NCI-H524 (cell line): ENCODE data around the gene VSTM4.
A peak's percentile ranks its signal among the peaks of the same experiment; 100 is the strongest.

Source experiments
- DNase-seq, 2 experiments: peaks; one replicate each; lab custom pipeline; 2025; lab: John Stamatoyannopoulos, UW

The VSTM4 gene

GRCh38 chr10:49007129-49007528 is 108.2 kb downstream of the VSTM4 start:
- no peak for DNase-seq

GRCh38 chr10:49005270-49005669 is 110.1 kb downstream of the VSTM4 start:
- no peak for DNase-seq

- DNase-seq = no peak
These were observed 113.3 kb downstream of the VSTM4 start for GRCh38 chr10:49001870-49002672.

- no peak for DNase-seq
These were observed 113.9 kb downstream of the VSTM4 start for GRCh38 chr10:49001402-49001801.

- no peak for DNase-seq
These were observed 114.6 kb downstream of the VSTM4 start for GRCh38 chr10:49000437-49001398.

- no peak for DNase-seq
These were observed 116.0 kb downstream of the VSTM4 start for GRCh38 chr10:48999346-48999745.

GRCh38 chr10:48996329-48996728 is 119.0 kb downstream of the VSTM4 start:
- no peak for DNase-seq

GRCh38 chr10:48993627-48994026 is 121.7 kb downstream of the VSTM4 start:
- DNase-seq = no peak

GRCh38 chr10:48990226-48990625 is 125.1 kb downstream of the VSTM4 start:
- DNase-seq = no peak

GRCh38 chr10:48985621-48986158 is 129.6 kb downstream of the VSTM4 start:
- no peak for DNase-seq

GRCh38 chr10:48983648-48984351 is 131.5 kb downstream of the VSTM4 start:
- no peak for DNase-seq

GRCh38 chr10:48982584-48982983 is 132.7 kb downstream of the VSTM4 start:
- no peak for DNase-seq

- peak in 1 of 2 experiments; percentile 17 for DNase-seq
These were observed 133.9 kb downstream of the VSTM4 start for GRCh38 chr10:48981310-48981907.

- DNase-seq = no peak
These were observed 137.0 kb downstream of the VSTM4 start for GRCh38 chr10:48978318-48978717.

- DNase-seq = peak in 1 of 2 experiments; percentile 4
These were observed 139.1 kb downstream of the VSTM4 start for GRCh38 chr10:48976196-48976595.

GRCh38 chr10:48974510-48975156 is 140.7 kb downstream of the VSTM4 start:
- no peak for DNase-seq

- no peak for DNase-seq
These were observed 142.3 kb downstream of the VSTM4 start for GRCh38 chr10:48973065-48973464.

GRCh38 chr10:48970654-48971053 is 144.7 kb downstream of the VSTM4 start:
- DNase-seq = no peak

GRCh38 chr10:48970046-48970445 is 145.3 kb downstream of the VSTM4 start:
- no peak for DNase-seq

GRCh38 chr10:48968036-48968435 is 147.3 kb downstream of the VSTM4 start:
- DNase-seq = no peak

GRCh38 chr10:48965460-48965859 is 149.9 kb downstream of the VSTM4 start:
- DNase-seq = no peak
